DOHH2 (cell line): ENCODE data around the gene CMC1.

Experiments
- EZH2phosphoT487 ChIP-seq: fragments of 200-600 bp; sonication (generic); IDR thresholded peaks from 2 replicates; pipeline ENCODE4 v1.6.1; 2017; ENCODE audit warnings: borderline replicate concordance, mild to moderate bottlenecking, antibody characterized with exemption, low read length, moderate library complexity, mixed read lengths
- TF ChIP-seq, protein P1 (sequence below): fragments of 200-600 bp; sonication (generic); IDR thresholded peaks from one replicate; pipeline ENCODE4 v1.5.1; 2014; ENCODE audit warnings: antibody characterized with exemption, mild to moderate bottlenecking, low read depth, low read length; ENCODE audit not compliant: poor library complexity, severe bottlenecking

DNA sequence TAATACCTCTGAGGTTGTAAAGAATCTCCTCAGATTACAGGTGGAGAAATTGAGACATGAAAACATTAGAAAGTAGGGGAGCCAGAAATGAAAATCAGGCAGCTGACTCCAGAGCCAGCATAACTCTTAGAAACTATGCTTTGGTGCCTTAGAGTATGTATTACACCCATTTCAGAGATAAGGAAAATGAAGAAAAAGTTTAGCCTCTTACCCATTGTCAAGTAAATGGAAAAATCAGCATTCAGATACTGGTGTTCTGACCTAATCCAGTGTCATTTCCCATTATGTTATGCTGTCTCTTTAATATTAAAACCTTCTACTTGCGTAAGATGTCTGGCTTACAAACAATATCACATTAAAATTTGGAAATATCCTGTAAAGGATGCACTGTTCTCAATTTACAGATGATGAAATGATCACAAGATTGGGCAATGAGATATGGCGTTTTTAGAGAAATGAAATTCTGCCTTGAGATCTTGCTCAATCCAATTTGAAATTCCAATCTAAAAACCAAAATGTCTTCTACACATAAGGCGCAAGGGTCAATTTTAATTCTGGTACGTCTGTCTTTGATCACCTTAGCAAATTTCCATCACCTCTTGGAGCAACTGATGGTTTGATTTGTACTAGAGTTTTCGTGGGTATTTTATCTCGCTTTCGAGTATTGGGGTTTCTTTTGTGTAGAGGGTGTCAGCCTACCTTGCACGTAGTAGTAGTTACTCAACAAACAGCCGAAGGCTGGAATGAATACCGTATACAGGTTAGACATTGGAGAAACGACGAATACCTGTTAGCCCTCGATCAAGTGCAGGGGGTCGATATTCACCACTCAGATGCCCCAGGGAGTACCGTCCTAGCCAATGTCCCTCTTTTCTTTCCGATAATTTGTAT, 106.2 kb downstream of the CMC1 start:
- TF ChIP-seq, protein P1, sequence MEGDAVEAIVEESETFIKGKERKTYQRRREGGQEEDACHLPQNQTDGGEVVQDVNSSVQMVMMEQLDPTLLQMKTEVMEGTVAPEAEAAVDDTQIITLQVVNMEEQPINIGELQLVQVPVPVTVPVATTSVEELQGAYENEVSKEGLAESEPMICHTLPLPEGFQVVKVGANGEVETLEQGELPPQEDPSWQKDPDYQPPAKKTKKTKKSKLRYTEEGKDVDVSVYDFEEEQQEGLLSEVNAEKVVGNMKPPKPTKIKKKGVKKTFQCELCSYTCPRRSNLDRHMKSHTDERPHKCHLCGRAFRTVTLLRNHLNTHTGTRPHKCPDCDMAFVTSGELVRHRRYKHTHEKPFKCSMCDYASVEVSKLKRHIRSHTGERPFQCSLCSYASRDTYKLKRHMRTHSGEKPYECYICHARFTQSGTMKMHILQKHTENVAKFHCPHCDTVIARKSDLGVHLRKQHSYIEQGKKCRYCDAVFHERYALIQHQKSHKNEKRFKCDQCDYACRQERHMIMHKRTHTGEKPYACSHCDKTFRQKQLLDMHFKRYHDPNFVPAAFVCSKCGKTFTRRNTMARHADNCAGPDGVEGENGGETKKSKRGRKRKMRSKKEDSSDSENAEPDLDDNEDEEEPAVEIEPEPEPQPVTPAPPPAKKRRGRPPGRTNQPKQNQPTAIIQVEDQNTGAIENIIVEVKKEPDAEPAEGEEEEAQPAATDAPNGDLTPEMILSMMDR: no peak
- TF ChIP-seq EZH2phosphoT487: no peak
